ENCODE results near the gene SEMA6C. TPM values are rescaled to one million over a fixed set of nuclear protein-coding genes. Genes with fewer than 3 reads are reported as not detected.
"Not testable (repeated sequence)": the region's sequence is repeated elsewhere in the genome, so short reads cannot be mapped to it uniquely, and the experiment has no call there.

SEMA6C gene
- polyA plus RNA-seq, 5 donors, result 21.8 to 27.0 (median 25.1) TPM

- DNase-seq, result no peak
Observed at GRCh38 chr1:151131701-151132334, 14.6 kb downstream of the SEMA6C start.

- peak; percentile 83 to 87 for DNase-seq
Observed at GRCh38 chr1:151130987-151131586, 15.3 kb downstream of the SEMA6C start.

GRCh38 chr1:151128800-151129199 lies 17.6 kb downstream of the SEMA6C start:
- DNase-seq, result no peak

DNA sequence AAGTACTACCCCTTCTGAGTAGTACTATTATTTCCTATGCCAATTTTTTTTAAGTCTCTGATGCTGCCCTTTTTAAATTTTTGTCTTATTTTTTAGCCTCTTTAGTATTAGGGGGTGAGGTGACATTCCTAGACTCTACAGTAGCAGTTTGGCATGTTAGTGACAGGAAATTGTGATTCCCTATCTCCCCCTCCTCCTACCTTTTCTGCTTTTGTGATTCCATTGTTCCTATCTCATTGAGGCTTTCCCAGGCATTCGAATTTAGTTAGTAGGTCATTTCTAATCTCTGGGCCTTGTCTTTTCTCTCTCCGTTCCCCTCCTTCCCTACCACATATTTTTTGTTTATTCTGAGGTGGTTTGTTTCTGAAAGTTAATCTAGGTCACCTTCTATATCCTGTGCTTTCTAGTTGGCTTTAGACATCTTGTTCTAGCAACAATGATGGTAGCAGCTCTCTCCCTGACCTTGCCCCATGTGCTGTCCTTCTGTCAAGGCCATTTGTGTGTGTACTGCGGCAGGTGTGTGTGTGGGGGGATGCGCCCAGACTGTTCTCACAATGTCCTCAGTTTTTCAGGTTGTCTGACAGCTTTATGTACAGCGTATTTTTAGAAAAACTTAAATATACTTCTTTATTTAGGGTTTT lies 21.5 kb downstream of the SEMA6C start:
- DNase-seq, result no peak

DNA sequence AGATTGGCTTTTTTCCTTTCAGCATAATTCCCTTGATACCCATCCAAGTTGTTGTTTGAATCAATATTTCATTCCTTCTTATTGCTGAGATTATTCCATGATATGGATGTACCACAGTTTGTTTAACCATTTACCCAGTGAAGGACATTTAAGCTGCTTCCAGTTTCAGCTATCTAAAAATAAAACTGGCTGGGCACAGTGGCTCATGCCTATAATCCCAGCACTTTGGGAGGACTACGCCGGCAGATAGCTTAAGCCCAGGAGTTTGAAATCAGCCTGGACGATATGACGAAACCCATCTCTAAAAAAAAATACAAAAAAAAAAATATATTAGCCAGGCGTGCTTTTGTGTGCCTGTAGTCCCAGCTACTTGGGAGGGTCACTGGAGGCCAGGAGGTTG lies 32.6 kb downstream of the SEMA6C start:
- no peak for DNase-seq

GRCh38 chr1:151108331-151108730 lies 38.1 kb downstream of the SEMA6C start:
- no peak for DNase-seq

- DNase-seq, result peak in 1 of 2 donors; percentile 11
Observed at GRCh38 chr1:151106894-151107293, 39.5 kb downstream of the SEMA6C start.

DNA sequence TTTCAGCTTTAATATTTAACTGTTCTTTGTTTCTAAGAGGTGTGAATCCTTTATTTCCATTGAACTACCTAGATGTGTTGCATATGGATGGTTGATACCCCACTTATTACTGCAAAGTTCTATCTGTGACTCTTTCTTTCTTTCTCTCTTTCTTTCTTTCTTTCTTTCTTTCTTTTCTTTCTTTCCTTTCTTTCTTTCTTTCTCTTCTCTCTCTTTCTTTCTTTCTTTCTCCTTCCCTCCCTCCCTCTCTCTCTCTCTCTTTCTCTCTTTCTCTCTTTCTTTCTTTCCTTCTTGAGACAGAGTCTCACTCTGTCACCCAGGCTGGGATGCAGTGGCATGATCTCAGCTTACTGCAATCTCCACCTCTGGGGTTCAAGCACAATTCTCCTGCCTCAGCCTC lies 41.8 kb downstream of the SEMA6C start:
- DNase-seq, result no peak

GRCh38 chr1:151098126-151098525 lies 48.3 kb downstream of the SEMA6C start:
- no peak for DNase-seq

- DNase-seq, result not testable (repeated sequence)
Observed at GRCh38 chr1:151097426-151097825, 49.0 kb downstream of the SEMA6C start.

- no peak for DNase-seq
Observed at GRCh38 chr1:151085953-151086559, 60.4 kb downstream of the SEMA6C start.

Other genes with a start within 250 kb of the SEMA6C start
- 100 to 1,000 TPM in 1 of 5 donors, 10 to 100 TPM in 4; 67.5 to 102 (median 83.8) TPM for gene SETDB1, start 220.3 kb downstream of the SEMA6C start, polyA plus RNA-seq (ENCODE audit: insufficient read depth in 1 of 5, insufficient read length in 5 of 5, low replicate concordance in 1 of 5)
- gene CERS2, start 171.8 kb downstream of the SEMA6C start, polyA plus RNA-seq (ENCODE audit: insufficient read depth in 1 of 5, insufficient read length in 5 of 5, low replicate concordance in 1 of 5), result 100 to 1,000 TPM; 232 to 283 (median 242) TPM
- 1 to 10 TPM; 7.7 to 9.7 (median 8.6) TPM for gene ANXA9, start 164.3 kb downstream of the SEMA6C start, polyA plus RNA-seq (ENCODE audit: insufficient read depth in 1 of 5, insufficient read length in 5 of 5, low replicate concordance in 1 of 5)
- 10 to 100 TPM; 32.3 to 46.9 (median 42.6) TPM for gene MINDY1, start 139.7 kb downstream of the SEMA6C start, polyA plus RNA-seq (ENCODE audit: insufficient read depth in 1 of 5, insufficient read length in 5 of 5, low replicate concordance in 1 of 5)
- gene PRUNE1, start 138.2 kb downstream of the SEMA6C start, polyA plus RNA-seq (ENCODE audit: insufficient read depth in 1 of 5, insufficient read length in 5 of 5, low replicate concordance in 1 of 5), result 10 to 100 TPM; 33.2 to 44.5 (median 40.8) TPM
- 10 to 100 TPM in 1 of 5 donors, 1 to 10 TPM in 4; 5.9 to 11.1 (median 8.6) TPM for gene BNIPL, start 110.0 kb downstream of the SEMA6C start, polyA plus RNA-seq (ENCODE audit: insufficient read depth in 1 of 5, insufficient read length in 5 of 5, low replicate concordance in 1 of 5)
- 10 to 100 TPM in 4 of 5 donors, 1 to 10 TPM in 1; 9.4 to 11.6 (median 11.0) TPM for gene C1orf56, start 98.9 kb downstream of the SEMA6C start, polyA plus RNA-seq (ENCODE audit: insufficient read depth in 1 of 5, insufficient read length in 5 of 5, low replicate concordance in 1 of 5)
- 100 to 1,000 TPM; 108 to 125 (median 114) TPM for gene CDC42SE1, start 87.0 kb downstream of the SEMA6C start, polyA plus RNA-seq (ENCODE audit: insufficient read depth in 1 of 5, insufficient read length in 5 of 5, low replicate concordance in 1 of 5)
- gene MLLT11, start 86.2 kb downstream of the SEMA6C start, polyA plus RNA-seq (ENCODE audit: insufficient read depth in 1 of 5, insufficient read length in 5 of 5, low replicate concordance in 1 of 5), result 10 to 100 TPM; 19.8 to 24.2 (median 23.2) TPM
- 10 to 100 TPM in 4 of 5 donors, 1 to 10 TPM in 1; 8.2 to 13.5 (median 10.9) TPM for gene GABPB2, start 75.9 kb downstream of the SEMA6C start, polyA plus RNA-seq (ENCODE audit: insufficient read depth in 1 of 5, insufficient read length in 5 of 5, low replicate concordance in 1 of 5)
- gene TNFAIP8L2, start 10.0 kb upstream of the SEMA6C start, polyA plus RNA-seq (ENCODE audit: insufficient read depth in 1 of 5, insufficient read length in 5 of 5, low replicate concordance in 1 of 5), result 1 to 10 TPM; 1.9 to 2.8 (median 2.5) TPM
- gene LYSMD1, start 19.3 kb upstream of the SEMA6C start, polyA plus RNA-seq (ENCODE audit: insufficient read depth in 1 of 5, insufficient read length in 5 of 5, low replicate concordance in 1 of 5), result 10 to 100 TPM; 15.7 to 18.6 (median 15.8) TPM
- gene SCNM1, start 19.5 kb upstream of the SEMA6C start, polyA plus RNA-seq (ENCODE audit: insufficient read depth in 1 of 5, insufficient read length in 5 of 5, low replicate concordance in 1 of 5), result 10 to 100 TPM; 34.8 to 41.0 (median 39.2) TPM
- 1 to 10 TPM; 1.1 to 3.2 (median 1.7) TPM for gene TMOD4, start 29.4 kb upstream of the SEMA6C start, polyA plus RNA-seq (ENCODE audit: insufficient read depth in 1 of 5, insufficient read length in 5 of 5, low replicate concordance in 1 of 5)
- gene VPS72, start 43.6 kb upstream of the SEMA6C start, polyA plus RNA-seq (ENCODE audit: insufficient read depth in 1 of 5, insufficient read length in 5 of 5, low replicate concordance in 1 of 5), result 10 to 100 TPM; 56.3 to 68.0 (median 64.0) TPM
- 10 to 100 TPM; 61.2 to 66.1 (median 62.2) TPM for gene PIP5K1A, start 51.9 kb upstream of the SEMA6C start, polyA plus RNA-seq (ENCODE audit: insufficient read depth in 1 of 5, insufficient read length in 5 of 5, low replicate concordance in 1 of 5)
- 100 to 1,000 TPM; 135 to 163 (median 145) TPM for gene PSMD4, start 108.1 kb upstream of the SEMA6C start, polyA plus RNA-seq (ENCODE audit: insufficient read depth in 1 of 5, insufficient read length in 5 of 5, low replicate concordance in 1 of 5)
- gene ZNF687, start 135.7 kb upstream of the SEMA6C start, polyA plus RNA-seq (ENCODE audit: insufficient read depth in 1 of 5, insufficient read length in 5 of 5, low replicate concordance in 1 of 5), result 10 to 100 TPM; 15.2 to 19.8 (median 16.1) TPM
- gene PI4KB, start 180.8 kb upstream of the SEMA6C start, polyA plus RNA-seq (ENCODE audit: insufficient read depth in 1 of 5, insufficient read length in 5 of 5, low replicate concordance in 1 of 5), result 10 to 100 TPM; 64.8 to 85.2 (median 71.7) TPM
- gene RFX5, start 200.6 kb upstream of the SEMA6C start, polyA plus RNA-seq (ENCODE audit: insufficient read depth in 1 of 5, insufficient read length in 5 of 5, low replicate concordance in 1 of 5), result 10 to 100 TPM; 39.7 to 44.7 (median 44.4) TPM
- gene SELENBP1, start 226.1 kb upstream of the SEMA6C start, polyA plus RNA-seq (ENCODE audit: insufficient read depth in 1 of 5, insufficient read length in 5 of 5, low replicate concordance in 1 of 5), result 100 to 1,000 TPM in 4 of 5 donors, 10 to 100 TPM in 1; 95.6 to 195 (median 146) TPM

Measured in right lung (tissue), 5 donors.